OCI-LY1 (cell line): ENCODE data around the gene RASAL3.

Source experiments
- CTCF ChIP-seq: fragments of 200-600 bp; sonication (generic), shearing (Covaris generic); IDR thresholded peaks from 2 replicates; pipeline ENCODE4 v1.5.1; 2017; ENCODE audit warnings: mild to moderate bottlenecking, antibody characterized with exemption, low read length, moderate library complexity, mixed read lengths
- EZH2 ChIP-seq: fragments of 200-600 bp; sonication (generic), shearing (Covaris generic); IDR thresholded peaks from 2 replicates; pipeline ENCODE4 v1.8.0; 2017; ENCODE audit warnings: borderline replicate concordance, mixed run types, mild to moderate bottlenecking, antibody characterized with exemption, low read length, moderate library complexity, mixed read lengths

- TF ChIP-seq CTCF (no peak), EZH2 (no peak)
Observed at GRCh38 chr19:15463861-15464371, 428 bp downstream of the RASAL3 start.
